Neural progenitor cell (in vitro differentiated cells): ENCODE results near the gene SSBP4.

Experiments
- CTCF ChIP-seq: fragments of 200-600 bp; sonication (generic); IDR thresholded peaks from 2 replicates; pipeline ENCODE4 v1.5.1; 2017; ENCODE audit warnings: antibody characterized with exemption, mild to moderate bottlenecking
- EZH2 ChIP-seq: fragments of 200-600 bp; sonication (generic); IDR thresholded peaks from 2 replicates; pipeline ENCODE4 v1.6.1; 2017; ENCODE audit warnings: antibody characterized with exemption, mild to moderate bottlenecking, moderate library complexity
- EZH2phosphoT487 ChIP-seq: fragments of 200-600 bp; sonication (generic); IDR thresholded peaks from 2 replicates; pipeline ENCODE4 v1.6.1; 2017; ENCODE audit warnings: antibody characterized with exemption

- no peak for TF ChIP-seq CTCF
- TF ChIP-seq EZH2 = no peak
- TF ChIP-seq EZH2phosphoT487 = no peak
Measured at GRCh38 chr19:18432275-18433014, 13.2 kb downstream of the SSBP4 start.
